HEK293 (cell line): Measurements from ENCODE around the gene FOXP1.

Experiments
- CTCF ChIA-PET: fragments of 350-600 bp; formaldehyde crosslinking; extraction: SDS; loops from one replicate; lab custom pipeline; 2021; ENCODE audit warnings: antibody characterized with exemption; lab: Yijun Ruan, JAX
- POLR2A ChIA-PET: fragments of 300-600 bp; formaldehyde crosslinking; extraction: SDS; loops from one replicate; lab custom pipeline; 2020; ENCODE audit warnings: antibody characterized with exemption, inconsistent platforms; lab: Yijun Ruan, JAX
- H3K27ac ChIP-seq: fragments of 200-500 bp; sonication (Bioruptor generic); 2 replicates; pipeline ENCODE4 v1.5.1; 2014; ENCODE audit warnings: low read depth, low read length, control low read depth, inconsistent platforms; ENCODE audit errors: extremely low read depth
- H3K36me3 ChIP-seq, 2 experiments: fragments of 200-500 bp in 1 of 2; sonication (Bioruptor generic) in 1 of 2; 1 replicate in 1 of 2; 2 replicates in 1 of 2; pipeline ENCODE4 v1.5.1; 2014 to 2017; ENCODE audit warnings: inconsistent platforms in 2 of 2, low read length in 2 of 2; ENCODE audit not compliant: control insufficient read depth in 2 of 2, insufficient read depth in 1 of 2
- H3K4me1 ChIP-seq: fragments of 200-500 bp; sonication (Bioruptor generic); 2 replicates; pipeline ENCODE4 v1.5.1; 2014; ENCODE audit warnings: mild to moderate bottlenecking, low read length, inconsistent platforms; ENCODE audit not compliant: control insufficient read depth, insufficient read depth
- H3K4me3 ChIP-seq: 2 replicates; pipeline ENCODE4 v1.5.1; 2011; ENCODE audit warnings: low read depth, mild to moderate bottlenecking, control low read depth, low read length, moderate library complexity
- H3K9me3 ChIP-seq: fragments of 200-500 bp; sonication (Bioruptor generic); 2 replicates; pipeline ENCODE4 v1.5.1; 2014; ENCODE audit warnings: low read depth, low read length, inconsistent platforms; ENCODE audit not compliant: control insufficient read depth, insufficient read depth
- ZNF354C ChIP-seq: fragments of 450-650 bp; formaldehyde crosslinking; IDR thresholded peaks from 2 replicates; pipeline ENCODE4 v1.5.1; 2016; ENCODE audit warnings: missing biosample characterization, missing genetic modification characterization, low read depth, borderline replicate concordance
- ZNF529 ChIP-seq: fragments of 450-650 bp; formaldehyde crosslinking; IDR thresholded peaks from 2 replicates; pipeline ENCODE4 v1.5.1; 2017; ENCODE audit warnings: missing genetic modification characterization, missing biosample characterization; ENCODE audit not compliant: insufficient replicate concordance
- ZNF571 ChIP-seq: fragments of 450-650 bp; formaldehyde crosslinking; IDR thresholded peaks from 2 replicates; pipeline ENCODE4 v1.5.0; 2017; ENCODE audit warnings: missing biosample characterization, missing genetic modification characterization
- ZNF629 ChIP-seq: fragments of 450-650 bp; formaldehyde crosslinking; IDR thresholded peaks from 2 replicates; pipeline ENCODE4 v1.5.1; 2017; ENCODE audit warnings: missing biosample characterization, missing genetic modification characterization
- ZNF843 ChIP-seq: fragments of 450-650 bp; formaldehyde crosslinking; IDR thresholded peaks from 2 replicates; pipeline ENCODE4 v1.5.1; 2016; ENCODE audit warnings: missing biosample characterization, missing genetic modification characterization

FOXP1 gene

DNA sequence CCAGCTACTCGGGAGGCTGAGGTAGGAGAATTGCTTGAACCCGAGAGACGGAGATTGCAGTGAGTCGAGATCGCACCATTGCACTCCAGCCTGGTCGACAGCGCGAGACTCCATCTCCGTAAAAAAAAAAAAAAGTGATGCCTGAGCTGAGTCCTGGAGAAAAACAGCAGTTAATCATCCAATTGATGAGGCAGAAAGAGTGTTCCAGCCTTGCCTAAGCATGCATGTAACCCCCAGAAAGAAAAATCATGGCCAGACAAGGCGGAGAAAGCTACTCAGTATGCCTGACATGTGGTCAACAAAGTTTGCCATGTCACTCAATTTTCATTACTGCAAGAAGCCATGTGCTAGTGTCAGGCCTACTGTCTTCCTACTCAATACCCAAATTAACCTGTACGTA is 678.0 kb downstream of the FOXP1 start:
- POLR2A ChIA-PET: no interaction called here
- CTCF ChIA-PET: interaction anchor here (0.9 kb wide), 1 partner anchor 354 kb away, joined by 5 read pairs; no protein-coding TSS in a partner anchor

More for the DNA sequence above, 678.0 kb downstream of the FOXP1 start:
- Histone ChIP-seq H3K4me3 (no peak overlapping the region), H3K9me3 (no peaks in the 10 kb centered on the region), H3K4me1 (no peaks in the 10 kb centered on the region), H3K36me3 (no peaks in the 10 kb centered on the region), H3K27ac (no peak overlapping the region)
- TF ChIP-seq ZNF843 (tag by site-specific recombination) (no peak), ZNF571 (tag by site-specific recombination) (no peak), ZNF629 (tag by site-specific recombination) (no peak), ZNF354C (no peak), ZNF529 (tag by site-specific recombination) (no peak)
